HCT116 (cell line): ENCODE measurements around the gene C5orf22. TPM values are rescaled to one million over a fixed set of nuclear protein-coding genes. Genes with fewer than 3 reads are reported as not detected.

ENCODE experiments used
- ATAC-seq: fragments of 200-7000 bp; cut with Tn5 transposase; 2 replicates; pipeline ENCODE4 v1.9.1; 2020; ENCODE audit warnings: mild to moderate bottlenecking, moderate library complexity
- BruUV-seq: library from RNA; stranded (reverse); fragments of 400-500 nt; replicated peaks from 2 replicates; lab custom pipeline; 2021; lab: Mats Ljungman, UMichigan
- CTCF ChIA-PET: fragments of 300-600 bp; sonication (Branson Sonifier 250); formaldehyde crosslinking; loops from one replicate; lab custom pipeline; 2021; ENCODE audit warnings: antibody characterized with exemption; lab: Charles Lee
- POLR2A ChIA-PET: fragments of 300-600, 350-600 bp; sonication (Branson Sonifier 250); formaldehyde crosslinking; loops from one replicate; lab custom pipeline; 2021; ENCODE audit warnings: antibody characterized with exemption; lab: Charles Lee
- RAD21 ChIA-PET, 2 experiments: fragments of 300-600 bp; sonication (Branson Sonifier 250); formaldehyde crosslinking; loops; one replicate each; lab custom pipeline; 2023; ENCODE audit warnings: low total read pairs in 2 of 2; ENCODE audit not compliant: uncharacterized antibody in 2 of 2, unreplicated experiment in 2 of 2, low non-redundant PET in 1 of 2; lab: Charles Lee
- DNase-seq: peaks from one replicate; pipeline ENCODE4 v3.0.0-alpha.2; 2010; ENCODE audit warnings: low read depth, low spot score
- H2AFZ ChIP-seq: fragments of 200-600 bp; shearing (Covaris generic), sonication (generic); 2 replicates; pipeline ENCODE4 v1.6.1; 2017; ENCODE audit warnings: low read depth, mixed run types, mixed read lengths, antibody characterized with exemption, low read length; ENCODE audit not compliant: poor library complexity, severe bottlenecking
- H3K27ac ChIP-seq: 2 replicates; pipeline ENCODE4 v1.5.1; 2012; ENCODE audit warnings: low read depth, low read length
- H3K27me3 ChIP-seq: fragments of 200-600 bp; sonication (generic); 2 replicates; pipeline ENCODE4 v1.6.1; 2016; ENCODE audit warnings: mixed run types, low read length, mixed read lengths; ENCODE audit not compliant: insufficient read depth
- H3K36me3 ChIP-seq, 2 experiments: fragments of 200-500 bp in 1 of 2; fragments of 200-600 bp in 1 of 2; sonication (Bioruptor generic) in 1 of 2; sonication (generic) in 1 of 2; 2 replicates each; pipeline versions ENCODE4 v1.5.1 to v1.6.1; 2014 to 2016; ENCODE audit warnings: low read length in 2 of 2, inconsistent platforms in 1 of 2, mixed read lengths in 1 of 2, mixed run types in 1 of 2; ENCODE audit not compliant: insufficient read depth in 2 of 2, control insufficient read depth in 1 of 2
- H3K4me1 ChIP-seq, 2 experiments: fragments of 200-600 bp in 1 of 2; sonication (generic) in 1 of 2; 2 replicates each; pipeline versions ENCODE4 v1.5.1 to v1.6.1; 2012 to 2017; ENCODE audit warnings: low read length in 2 of 2, inconsistent platforms in 1 of 2, mild to moderate bottlenecking in 1 of 2, mixed read lengths in 1 of 2, mixed run types in 1 of 2, moderate library complexity in 1 of 2; ENCODE audit not compliant: insufficient read depth in 2 of 2, control insufficient read depth in 1 of 2
- H3K4me2 ChIP-seq: fragments of 200-600 bp; sonication (generic); 2 replicates; pipeline ENCODE4 v1.6.1; 2017; ENCODE audit warnings: mixed run types, low read length, mixed read lengths
- H3K4me3 ChIP-seq, 2 experiments: fragments of 200-600 bp in 1 of 2; sonication (generic) in 1 of 2; replicated peaks in 1 of 2; 2 replicates each; pipeline ENCODE4 v1.5.1; 2011 to 2016; ENCODE audit warnings: low read length in 2 of 2, control low read depth in 1 of 2, low read depth in 1 of 2, mild to moderate bottlenecking in 1 of 2, mixed read lengths in 1 of 2, mixed run types in 1 of 2
- H3K79me2 ChIP-seq: fragments of 200-600 bp; sonication (generic); 2 replicates; pipeline ENCODE4 v1.6.1; 2017; ENCODE audit warnings: mild to moderate bottlenecking, mixed run types, low read length, moderate library complexity, mixed read lengths; ENCODE audit not compliant: insufficient read depth
- H3K9ac ChIP-seq: fragments of 200-600 bp; sonication (generic); 2 replicates; pipeline ENCODE4 v1.6.1; 2016; ENCODE audit warnings: low read length, mixed read lengths
- H3K9me2 ChIP-seq: fragments of 200-600 bp; sonication (generic), shearing (Covaris generic); 2 replicates; pipeline ENCODE4 v1.6.1; 2017; ENCODE audit warnings: mixed run types, mild to moderate bottlenecking, moderate library complexity; ENCODE audit not compliant: insufficient read depth
- H3K9me3 ChIP-seq, 2 experiments: fragments of 200-500 bp in 1 of 2; fragments of 200-600 bp in 1 of 2; sonication (Bioruptor generic) in 1 of 2; sonication (generic) in 1 of 2; 2 replicates each; pipeline ENCODE4 v1.6.1; 2014 to 2017; ENCODE audit warnings: low read length in 2 of 2, mixed read lengths in 2 of 2, inconsistent platforms in 1 of 2, low read depth in 1 of 2, mild to moderate bottlenecking in 1 of 2, mixed run types in 1 of 2, moderate library complexity in 1 of 2; ENCODE audit not compliant: control insufficient read depth in 1 of 2, insufficient read depth in 1 of 2
- H4K20me1 ChIP-seq: fragments of 200-600 bp; sonication (generic), shearing (Covaris generic); 2 replicates; pipeline ENCODE4 v1.6.1; 2017; ENCODE audit warnings: mixed run types, mild to moderate bottlenecking, moderate library complexity; ENCODE audit not compliant: insufficient read depth
- CBX3 ChIP-seq: IDR thresholded peaks from 2 replicates; pipeline ENCODE4 v1.6.1; 2012; ENCODE audit warnings: low read depth
- EGR1 ChIP-seq: IDR thresholded peaks from 2 replicates; pipeline ENCODE4 v1.6.1; 2012; ENCODE audit warnings: low read depth
- FOSL1 ChIP-seq: IDR thresholded peaks from 2 replicates; pipeline ENCODE4 v1.6.1; 2012; ENCODE audit warnings: low read depth
- JUND ChIP-seq: IDR thresholded peaks from 2 replicates; pipeline ENCODE4 v1.6.1; 2012
- POLR2A ChIP-seq: IDR thresholded peaks from 2 replicates; pipeline ENCODE4 v1.7.0; 2011; ENCODE audit warnings: borderline replicate concordance; ENCODE audit not compliant: insufficient read depth, insufficient read length; ENCODE audit errors: extremely low read depth
- POLR2AphosphoS5 ChIP-seq: IDR thresholded peaks from 2 replicates; pipeline ENCODE4 v1.6.1; 2011; ENCODE audit warnings: mild to moderate bottlenecking, low read depth, low read length, moderate library complexity
- SIN3A ChIP-seq: IDR thresholded peaks from 2 replicates; pipeline ENCODE4 v1.6.1; 2012; ENCODE audit warnings: low read depth
- SP1 ChIP-seq: IDR thresholded peaks from 2 replicates; pipeline ENCODE4 v1.6.1; 2012; ENCODE audit warnings: low read depth
- intact Hi-C: fragments of 100-400 bp; cut with micrococcal nuclease; formaldehyde crosslinking; loops from 2 replicates; pipeline ENCODE4 v1.10.0; 2022
- total RNA-seq: library from RNA; stranded (reverse); gene quantifications from one replicate; pipeline ENCODE4 v1.2.1, GENCODE V29; 2021; ENCODE audit not compliant: unreplicated experiment
- TF ChIP-seq, protein P1 (sequence below): IDR thresholded peaks from 2 replicates; pipeline ENCODE4 v1.6.1; 2011; ENCODE audit warnings: mild to moderate bottlenecking, low read length, moderate library complexity; ENCODE audit not compliant: insufficient replicate concordance; ENCODE audit errors: extremely low read depth
- TF ChIP-seq, protein P2 (sequence below): IDR thresholded peaks from 2 replicates; pipeline ENCODE4 v1.6.1; 2012; ENCODE audit warnings: low read depth
- TF ChIP-seq, protein P3 (sequence below), 3 experiments: fragments of 200-600 bp in 1 of 3; sonication (generic) in 1 of 3; IDR thresholded peaks in 2 of 3; conservative IDR thresholded peaks in 1 of 3; 2 replicates each; pipeline ENCODE4 v1.5.1; 2012 to 2017; ENCODE audit warnings: low read depth in 2 of 3, low read length in 2 of 3, antibody characterized with exemption in 1 of 3, borderline replicate concordance in 1 of 3, control low read depth in 1 of 3, mild to moderate bottlenecking in 1 of 3, mixed read lengths in 1 of 3, mixed run types in 1 of 3, moderate library complexity in 1 of 3; ENCODE audit not compliant: insufficient read depth in 1 of 3
- TF ChIP-seq, protein P4 (sequence below): IDR thresholded peaks from 2 replicates; pipeline ENCODE4 v1.6.1; 2012

C5orf22 gene
- total RNA-seq, 1 experiment from 2014 or later = 22.9 TPM

DNA sequence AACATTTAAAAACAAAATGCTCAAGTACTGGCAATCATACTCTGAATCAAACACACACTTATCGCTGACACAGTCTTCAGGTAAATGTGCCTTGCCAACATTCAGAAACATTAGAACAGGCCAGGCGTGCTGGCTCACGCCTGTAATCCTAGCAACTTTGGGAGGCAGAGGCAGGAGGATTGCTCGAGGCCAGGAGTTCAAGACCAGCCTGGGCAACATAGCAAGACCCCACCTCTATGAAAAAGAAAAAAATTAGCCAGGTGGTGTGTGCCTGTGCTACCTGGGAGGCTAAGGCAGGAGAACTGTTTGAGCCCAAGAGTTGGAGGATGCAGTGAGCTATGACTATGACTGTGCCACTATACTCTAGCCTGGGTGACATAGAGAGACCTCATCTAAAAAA lies 20.8 kb upstream of the C5orf22 start:
- no peaks in the 10 kb centered on the region for H3K9me3 ChIP-seq
- no peaks in the 10 kb centered on the region for H3K4me1 ChIP-seq
- POLR2A ChIA-PET = no interaction called here
- BruUV-seq = no TSS peak
- CTCF ChIA-PET = no interaction called here
- H2AFZ ChIP-seq = no peak overlapping the region
- TF ChIP-seq, protein P1, sequence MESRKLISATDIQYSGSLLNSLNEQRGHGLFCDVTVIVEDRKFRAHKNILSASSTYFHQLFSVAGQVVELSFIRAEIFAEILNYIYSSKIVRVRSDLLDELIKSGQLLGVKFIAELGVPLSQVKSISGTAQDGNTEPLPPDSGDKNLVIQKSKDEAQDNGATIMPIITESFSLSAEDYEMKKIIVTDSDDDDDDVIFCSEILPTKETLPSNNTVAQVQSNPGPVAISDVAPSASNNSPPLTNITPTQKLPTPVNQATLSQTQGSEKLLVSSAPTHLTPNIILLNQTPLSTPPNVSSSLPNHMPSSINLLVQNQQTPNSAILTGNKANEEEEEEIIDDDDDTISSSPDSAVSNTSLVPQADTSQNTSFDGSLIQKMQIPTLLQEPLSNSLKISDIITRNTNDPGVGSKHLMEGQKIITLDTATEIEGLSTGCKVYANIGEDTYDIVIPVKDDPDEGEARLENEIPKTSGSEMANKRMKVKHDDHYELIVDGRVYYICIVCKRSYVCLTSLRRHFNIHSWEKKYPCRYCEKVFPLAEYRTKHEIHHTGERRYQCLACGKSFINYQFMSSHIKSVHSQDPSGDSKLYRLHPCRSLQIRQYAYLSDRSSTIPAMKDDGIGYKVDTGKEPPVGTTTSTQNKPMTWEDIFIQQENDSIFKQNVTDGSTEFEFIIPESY = no peak
- TF ChIP-seq JUND (no peak), CBX3 (no peak), EGR1 (no peak), SP1 (no peak), FOSL1 (no peak), SIN3A (no peak), POLR2A (no peak), POLR2AphosphoS5 (no peak)
- TF ChIP-seq, protein P2, sequence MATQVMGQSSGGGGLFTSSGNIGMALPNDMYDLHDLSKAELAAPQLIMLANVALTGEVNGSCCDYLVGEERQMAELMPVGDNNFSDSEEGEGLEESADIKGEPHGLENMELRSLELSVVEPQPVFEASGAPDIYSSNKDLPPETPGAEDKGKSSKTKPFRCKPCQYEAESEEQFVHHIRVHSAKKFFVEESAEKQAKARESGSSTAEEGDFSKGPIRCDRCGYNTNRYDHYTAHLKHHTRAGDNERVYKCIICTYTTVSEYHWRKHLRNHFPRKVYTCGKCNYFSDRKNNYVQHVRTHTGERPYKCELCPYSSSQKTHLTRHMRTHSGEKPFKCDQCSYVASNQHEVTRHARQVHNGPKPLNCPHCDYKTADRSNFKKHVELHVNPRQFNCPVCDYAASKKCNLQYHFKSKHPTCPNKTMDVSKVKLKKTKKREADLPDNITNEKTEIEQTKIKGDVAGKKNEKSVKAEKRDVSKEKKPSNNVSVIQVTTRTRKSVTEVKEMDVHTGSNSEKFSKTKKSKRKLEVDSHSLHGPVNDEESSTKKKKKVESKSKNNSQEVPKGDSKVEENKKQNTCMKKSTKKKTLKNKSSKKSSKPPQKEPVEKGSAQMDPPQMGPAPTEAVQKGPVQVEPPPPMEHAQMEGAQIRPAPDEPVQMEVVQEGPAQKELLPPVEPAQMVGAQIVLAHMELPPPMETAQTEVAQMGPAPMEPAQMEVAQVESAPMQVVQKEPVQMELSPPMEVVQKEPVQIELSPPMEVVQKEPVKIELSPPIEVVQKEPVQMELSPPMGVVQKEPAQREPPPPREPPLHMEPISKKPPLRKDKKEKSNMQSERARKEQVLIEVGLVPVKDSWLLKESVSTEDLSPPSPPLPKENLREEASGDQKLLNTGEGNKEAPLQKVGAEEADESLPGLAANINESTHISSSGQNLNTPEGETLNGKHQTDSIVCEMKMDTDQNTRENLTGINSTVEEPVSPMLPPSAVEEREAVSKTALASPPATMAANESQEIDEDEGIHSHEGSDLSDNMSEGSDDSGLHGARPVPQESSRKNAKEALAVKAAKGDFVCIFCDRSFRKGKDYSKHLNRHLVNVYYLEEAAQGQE = no peak
- TF ChIP-seq, protein P3, sequence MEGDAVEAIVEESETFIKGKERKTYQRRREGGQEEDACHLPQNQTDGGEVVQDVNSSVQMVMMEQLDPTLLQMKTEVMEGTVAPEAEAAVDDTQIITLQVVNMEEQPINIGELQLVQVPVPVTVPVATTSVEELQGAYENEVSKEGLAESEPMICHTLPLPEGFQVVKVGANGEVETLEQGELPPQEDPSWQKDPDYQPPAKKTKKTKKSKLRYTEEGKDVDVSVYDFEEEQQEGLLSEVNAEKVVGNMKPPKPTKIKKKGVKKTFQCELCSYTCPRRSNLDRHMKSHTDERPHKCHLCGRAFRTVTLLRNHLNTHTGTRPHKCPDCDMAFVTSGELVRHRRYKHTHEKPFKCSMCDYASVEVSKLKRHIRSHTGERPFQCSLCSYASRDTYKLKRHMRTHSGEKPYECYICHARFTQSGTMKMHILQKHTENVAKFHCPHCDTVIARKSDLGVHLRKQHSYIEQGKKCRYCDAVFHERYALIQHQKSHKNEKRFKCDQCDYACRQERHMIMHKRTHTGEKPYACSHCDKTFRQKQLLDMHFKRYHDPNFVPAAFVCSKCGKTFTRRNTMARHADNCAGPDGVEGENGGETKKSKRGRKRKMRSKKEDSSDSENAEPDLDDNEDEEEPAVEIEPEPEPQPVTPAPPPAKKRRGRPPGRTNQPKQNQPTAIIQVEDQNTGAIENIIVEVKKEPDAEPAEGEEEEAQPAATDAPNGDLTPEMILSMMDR (IDR thresholded peaks at IDR 0.05 in 2 of 3, conservative IDR thresholded peaks at IDR 0.05 in 1 of 3; ENCODE audit: borderline replicate concordance in 1 of 3, insufficient read depth in 1 of 3, low read depth in 2 of 3, low read length in 2 of 3) = no peak
- TF ChIP-seq, protein P4, sequence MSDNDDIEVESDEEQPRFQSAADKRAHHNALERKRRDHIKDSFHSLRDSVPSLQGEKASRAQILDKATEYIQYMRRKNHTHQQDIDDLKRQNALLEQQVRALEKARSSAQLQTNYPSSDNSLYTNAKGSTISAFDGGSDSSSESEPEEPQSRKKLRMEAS = no peak
- H4K20me1 ChIP-seq = no peaks in the 10 kb centered on the region
- H3K27me3 ChIP-seq = no peaks in the 10 kb centered on the region
- H3K4me3 ChIP-seq = no peak overlapping the region
- peaks cover 45 to 51% of the 10 kb centered on the region in 2 experiments; a peak in 3 of 4 replicates for H3K36me3 ChIP-seq
- H3K79me2 ChIP-seq = no peaks in the 10 kb centered on the region
- ATAC-seq (no peak), DNase-seq (no peak)
- intact Hi-C loops = no loop called here
- H3K9ac ChIP-seq = no peak overlapping the region
- H3K4me2 ChIP-seq = no peak overlapping the region
- H3K9me2 ChIP-seq = no peaks in the 10 kb centered on the region
- H3K27ac ChIP-seq = no peak overlapping the region
- RAD21 ChIA-PET = no interaction called here
